ENCODE results near the gene UPK1A.
"Not testable (repeated sequence)": the region's sequence is repeated elsewhere in the genome, so short reads cannot be mapped to it uniquely, and the experiment has no call there.

Gene UPK1A

DNA sequence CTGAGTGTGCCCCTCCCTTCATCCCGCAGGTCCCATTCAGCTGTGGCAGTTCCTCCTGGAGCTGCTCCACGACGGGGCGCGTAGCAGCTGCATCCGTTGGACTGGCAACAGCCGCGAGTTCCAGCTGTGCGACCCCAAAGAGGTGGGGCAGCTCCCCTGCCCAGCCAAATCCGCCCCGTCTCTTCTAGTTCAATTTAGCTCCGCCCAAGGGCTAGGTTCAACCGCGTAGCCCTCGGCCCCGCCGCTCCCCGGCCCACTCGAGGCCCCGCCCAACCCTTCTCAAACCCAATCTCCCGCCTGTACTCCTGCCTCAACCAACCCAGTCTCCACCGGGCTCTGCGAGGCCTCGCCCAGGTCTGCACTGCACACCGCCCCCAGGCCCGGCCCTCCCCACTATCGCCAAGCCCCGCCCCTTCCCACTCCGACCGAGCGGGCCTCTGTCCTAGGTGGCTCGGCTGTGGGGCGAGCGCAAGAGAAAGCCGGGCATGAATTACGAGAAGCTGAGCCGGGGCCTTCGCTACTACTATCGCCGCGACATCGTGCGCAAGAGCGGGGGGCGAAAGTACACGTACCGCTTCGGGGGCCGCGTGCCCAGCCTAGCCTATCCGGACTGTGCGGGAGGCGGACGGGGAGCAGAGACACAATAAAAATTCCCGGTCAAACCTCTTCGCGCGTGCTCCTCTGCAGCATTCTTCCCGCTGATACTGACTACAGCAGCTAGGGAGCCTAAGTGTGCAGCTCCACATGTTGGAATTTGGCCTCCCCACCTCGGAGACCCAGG, 21.9 kb upstream of the UPK1A start:
- FAIRE-seq (no peak), DNase-seq (ENCODE audit: insufficient read length, low spot score) (no peak)

DNA sequence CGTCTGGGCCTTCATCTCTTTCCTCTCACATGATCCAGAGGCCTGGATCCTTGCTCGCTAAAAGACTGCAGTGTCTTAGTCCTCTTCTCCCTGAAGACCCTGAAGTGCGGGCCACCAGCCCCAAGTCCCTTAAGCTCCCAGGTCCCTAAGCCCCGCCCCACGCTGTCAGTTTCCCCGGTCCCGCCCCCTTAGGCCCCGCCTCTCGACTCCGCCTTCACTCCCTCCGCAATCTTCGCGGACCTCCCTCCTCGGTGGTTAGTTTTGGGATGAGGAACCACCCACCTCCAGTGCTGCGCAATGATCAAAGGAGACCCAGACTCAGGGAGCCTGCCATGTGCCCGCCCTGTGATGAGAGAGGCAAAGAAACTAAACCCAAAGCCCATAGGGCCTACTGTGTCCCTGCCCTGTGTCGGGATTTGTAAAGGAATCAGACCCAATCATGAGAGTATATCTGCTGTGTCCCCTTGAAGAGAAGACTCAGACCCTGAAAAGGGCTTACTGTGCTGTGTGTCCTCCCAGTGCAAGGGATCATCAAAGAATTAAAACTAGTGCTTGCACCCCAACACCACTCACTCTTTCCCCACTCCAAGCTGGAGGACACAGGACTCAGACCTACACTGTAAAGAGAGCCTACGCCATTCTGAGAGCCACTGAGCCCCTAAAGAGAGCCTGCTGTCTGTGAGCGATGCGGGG, 21.2 kb upstream of the UPK1A start:
- FAIRE-seq, result no peak
- DNase-seq (ENCODE audit: insufficient read length, low spot score), result no peak

DNA sequence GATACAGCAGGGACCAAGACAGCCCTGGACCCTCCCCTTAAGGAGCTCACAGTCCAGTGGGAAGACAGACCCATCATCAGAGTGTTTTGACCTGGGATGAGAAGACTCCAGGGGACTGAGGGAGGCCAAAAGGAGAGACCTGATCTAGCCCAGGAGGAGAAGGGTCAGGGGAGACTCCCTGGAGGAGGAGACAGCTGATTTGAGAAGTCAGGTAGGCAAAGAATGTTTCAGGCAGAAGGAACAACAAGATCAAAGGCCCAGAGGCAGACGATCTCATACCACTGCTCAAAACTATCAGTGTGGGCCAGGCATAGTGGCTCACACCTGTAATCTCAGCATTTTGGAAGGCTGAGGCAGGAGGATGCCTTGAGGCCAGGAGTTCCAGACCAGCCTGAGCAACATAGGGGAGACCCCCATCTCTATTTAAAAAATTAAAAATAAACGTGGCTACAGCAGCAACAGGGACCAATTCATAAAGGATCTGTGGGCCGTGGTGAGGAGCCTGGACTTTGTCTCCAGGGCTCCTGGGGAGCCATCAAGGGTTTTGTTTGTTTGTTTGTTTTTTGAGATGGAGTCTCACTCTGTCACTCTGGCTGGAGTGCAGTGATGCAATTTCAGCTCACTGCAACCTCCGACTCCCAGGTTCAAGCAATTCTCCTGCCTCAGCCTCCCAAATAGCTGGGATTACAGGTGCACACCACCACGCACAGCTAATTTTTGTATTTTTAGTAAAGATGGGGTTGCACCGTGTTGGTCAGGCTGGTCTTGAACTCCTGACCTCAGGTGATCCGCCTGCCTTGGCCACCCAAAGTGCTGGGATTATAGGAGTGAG, 20.4 kb upstream of the UPK1A start:
- FAIRE-seq (no peak), DNase-seq (ENCODE audit: insufficient read length, low spot score) (no peak)

DNA sequence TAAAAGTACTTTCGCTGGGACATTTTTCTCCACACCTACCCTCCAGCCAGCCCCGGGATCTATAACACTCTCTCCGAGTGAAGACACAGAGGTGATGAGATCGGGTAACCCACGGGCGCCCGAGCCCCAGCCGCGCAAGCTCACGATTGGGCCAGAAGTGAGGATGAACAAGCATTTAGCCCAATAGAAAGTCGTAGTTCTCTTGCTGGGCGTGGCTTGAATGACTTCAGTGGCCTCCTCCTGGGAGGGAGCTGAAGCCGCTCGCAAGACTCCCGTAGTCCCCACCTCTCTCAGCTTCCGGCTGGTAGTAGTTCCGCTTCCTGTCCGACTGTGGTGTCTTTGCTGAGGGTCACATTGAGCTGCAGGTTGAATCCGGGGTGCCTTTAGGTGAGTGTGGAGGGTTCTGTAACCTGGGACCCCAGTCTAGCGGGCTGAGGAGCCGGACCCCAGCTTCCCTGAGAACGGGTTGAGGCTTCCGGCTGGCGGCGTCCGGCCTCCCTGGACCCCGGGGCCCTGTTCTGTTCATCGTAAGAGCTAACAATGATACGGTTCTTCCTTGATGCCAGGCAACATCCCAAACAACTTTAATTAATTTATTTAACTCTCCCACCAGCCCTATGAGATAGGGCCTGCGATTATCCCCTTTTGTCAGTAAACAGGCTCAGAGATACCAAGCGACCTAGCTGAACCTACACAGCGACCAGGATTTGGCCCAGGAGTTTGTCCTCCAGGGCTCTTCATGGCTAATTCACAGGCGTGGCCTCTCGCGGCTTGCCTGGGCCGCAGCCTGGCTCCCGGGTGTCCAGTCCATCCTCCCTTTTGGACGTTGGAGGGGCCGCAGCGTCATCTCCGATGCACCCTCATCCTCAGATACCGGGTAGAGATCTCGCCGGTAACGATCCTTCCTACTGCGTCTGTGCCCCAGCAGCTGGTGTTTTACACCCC, 18.0 kb upstream of the UPK1A start, which contains the start of gene COX6B1:
Gene COX6B1, plus strand, starts transcription at position 307 of the 945 bp plus-strand sequence. CDS start 2,921 bp downstream, outside the sequence.
- peak; percentile 83 for FAIRE-seq
- DNase-seq (ENCODE audit: insufficient read length, low spot score), result peak; percentile 99

DNA sequence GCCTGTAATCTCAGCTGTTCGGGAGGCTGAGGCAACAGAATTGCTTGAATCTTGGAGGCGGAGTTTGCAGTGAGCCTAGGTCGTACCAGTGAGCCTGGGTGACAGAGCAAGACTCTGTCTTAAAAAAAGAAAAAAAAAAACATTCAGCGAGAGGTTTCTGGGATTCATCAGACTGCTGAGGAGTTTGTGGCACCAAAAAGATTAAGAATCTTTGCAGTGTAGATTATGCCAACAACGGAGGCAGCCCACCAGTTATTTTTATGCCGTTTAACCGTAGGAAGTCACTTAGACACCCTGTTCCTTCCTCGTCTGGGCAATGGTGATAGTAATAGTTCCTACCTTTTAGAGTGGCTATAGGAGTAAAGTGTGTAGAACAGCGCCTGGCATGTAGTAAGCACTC, 15.7 kb upstream of the UPK1A start:
- DNase-seq (ENCODE audit: insufficient read length, low spot score) (no peak), FAIRE-seq (no peak)

DNA sequence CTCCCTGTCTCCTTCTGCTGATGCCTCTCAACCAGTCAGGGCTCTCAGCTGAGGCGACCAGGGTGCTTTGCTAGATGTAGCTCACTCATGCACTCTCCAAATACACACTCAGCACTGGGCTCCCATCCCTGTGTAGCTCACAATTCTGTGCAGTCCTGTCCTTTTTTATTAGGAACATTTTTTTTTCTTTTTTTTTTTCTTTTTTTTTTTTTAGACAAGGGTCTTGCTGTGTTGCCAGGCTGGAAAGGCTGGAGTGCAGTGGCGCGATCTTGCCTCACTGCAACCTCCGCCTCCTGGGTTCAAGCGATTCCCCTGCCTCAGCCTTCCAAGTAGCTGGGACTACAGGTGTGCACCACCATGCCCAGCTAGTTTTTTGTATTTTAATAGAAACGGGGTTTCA, 11.5 kb upstream of the UPK1A start:
- not testable (repeated sequence) for DNase-seq (ENCODE audit: insufficient read length, low spot score); FAIRE-seq

DNA sequence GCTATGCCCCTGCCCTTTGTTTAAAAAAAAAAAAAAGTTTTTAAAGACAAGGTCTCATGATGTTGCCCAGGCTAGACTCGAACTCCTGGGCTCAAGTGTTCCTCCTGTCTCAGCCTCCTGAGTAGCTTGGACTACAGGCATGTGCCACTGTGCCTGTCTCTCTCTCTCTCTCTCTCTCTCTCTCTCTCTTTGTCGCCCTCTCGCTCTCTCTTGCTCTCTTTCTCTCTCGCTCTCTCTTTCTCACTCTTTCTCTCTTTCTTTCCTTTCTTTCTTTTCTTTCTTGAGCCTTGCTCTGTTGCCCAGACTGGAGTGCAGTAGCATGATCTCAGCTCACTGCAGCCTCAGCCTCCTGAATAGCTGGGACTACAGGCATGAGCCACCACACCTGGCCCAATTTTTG, 10.7 kb upstream of the UPK1A start:
- DNase-seq (ENCODE audit: insufficient read length, low spot score) (no peak), FAIRE-seq (no peak)

DNA sequence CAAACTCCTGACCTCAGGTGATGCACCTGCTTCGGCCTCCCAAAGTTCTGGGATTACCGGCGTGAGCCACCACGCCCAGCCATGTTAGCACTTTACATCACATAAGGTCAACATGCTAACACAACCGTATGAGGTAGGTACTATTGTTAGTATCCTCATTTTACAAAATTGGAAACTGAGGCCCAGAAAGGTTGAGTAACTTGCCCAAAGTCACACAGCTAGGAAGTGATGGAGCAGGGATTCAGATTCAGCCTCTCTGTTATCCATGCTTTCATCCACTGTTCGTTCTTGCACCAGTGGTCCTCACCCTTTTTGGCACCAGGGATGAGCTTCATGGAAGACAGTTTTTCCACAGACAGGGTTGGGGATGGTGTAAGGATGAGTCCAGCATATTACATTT, 9.6 kb upstream of the UPK1A start:
- FAIRE-seq, result no peak
- DNase-seq (ENCODE audit: insufficient read length, low spot score), result no peak

DNA sequence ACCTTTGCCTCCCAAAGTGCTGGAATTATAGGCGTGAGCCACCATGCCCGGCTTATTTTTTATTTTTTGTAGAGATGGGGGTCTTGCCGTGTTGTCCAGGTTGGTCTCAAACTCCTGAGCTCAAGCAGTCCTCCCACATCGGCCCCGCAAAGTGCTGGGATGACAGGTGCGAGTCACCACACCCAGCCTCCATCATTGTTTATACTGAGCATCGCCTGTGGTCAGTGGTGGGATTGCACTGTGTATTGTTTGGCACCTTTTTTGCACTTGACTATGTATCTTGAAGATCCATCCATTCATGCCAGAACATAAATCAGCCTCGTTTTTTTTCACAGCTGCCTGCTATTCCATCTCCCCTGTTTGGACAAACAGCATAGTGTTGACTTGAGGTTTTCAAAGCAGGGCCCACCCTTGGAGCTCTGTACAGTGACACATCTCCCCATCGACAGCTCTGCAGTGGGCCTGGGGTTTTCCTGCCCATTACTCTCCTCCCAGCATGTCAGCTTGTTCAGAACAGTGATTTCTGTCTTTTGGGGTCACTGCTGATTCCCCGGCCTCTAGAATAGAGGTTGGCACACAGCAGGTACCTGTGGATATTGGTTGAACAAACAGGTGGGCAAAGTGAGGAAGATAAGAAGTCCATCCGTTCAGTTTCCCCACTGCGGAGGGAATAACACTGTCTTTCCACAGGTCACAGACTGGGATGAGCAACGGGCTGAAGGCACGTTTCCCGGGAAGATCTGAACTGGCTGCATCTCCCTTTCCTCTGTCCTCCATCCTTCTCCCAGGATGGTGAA, 8.2 kb upstream of the UPK1A start:
- DNase-seq (ENCODE audit: insufficient read length, low spot score) (no peak), FAIRE-seq (no peak)

DNA sequence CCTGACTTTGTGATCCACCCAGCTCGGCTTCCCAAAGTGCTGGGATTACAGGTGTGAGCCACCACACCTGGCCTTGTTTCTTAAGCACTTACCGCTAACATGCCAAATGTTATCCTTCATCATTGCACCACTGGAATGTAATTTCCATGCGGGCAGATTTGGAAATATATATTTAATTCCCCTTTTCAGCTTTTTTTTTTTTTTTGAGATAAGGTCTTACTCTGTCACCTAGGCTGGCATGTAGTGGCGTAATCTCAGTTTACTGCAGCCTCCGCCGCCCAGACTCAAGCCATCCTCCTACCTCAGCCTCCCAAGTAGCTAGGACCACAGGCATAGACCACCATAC, 4.3 kb upstream of the UPK1A start:
- DNase-seq (ENCODE audit: insufficient read length, low spot score) (no peak), FAIRE-seq (no peak)

DNA sequence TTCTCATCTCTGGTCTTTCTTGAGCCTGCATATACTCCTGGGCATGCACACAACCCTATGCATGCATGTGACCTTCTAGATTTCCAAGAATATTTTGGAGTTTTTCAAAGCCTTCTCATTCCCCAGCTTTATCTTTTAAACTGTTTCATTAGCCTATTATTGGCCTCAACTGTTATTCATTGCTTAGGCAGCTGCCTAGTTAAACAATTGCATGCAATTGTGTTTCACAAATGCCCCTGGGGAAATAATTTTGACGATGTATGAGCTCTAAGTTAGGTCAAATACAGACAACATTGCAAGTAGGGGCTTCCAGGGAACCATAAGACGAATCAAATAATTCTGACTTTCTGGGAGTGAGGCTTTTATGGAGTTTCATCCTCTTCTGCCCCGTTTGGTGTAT, 2.3 kb upstream of the UPK1A start:
- FAIRE-seq (no peak), DNase-seq (ENCODE audit: insufficient read length, low spot score) (no peak)

DNA sequence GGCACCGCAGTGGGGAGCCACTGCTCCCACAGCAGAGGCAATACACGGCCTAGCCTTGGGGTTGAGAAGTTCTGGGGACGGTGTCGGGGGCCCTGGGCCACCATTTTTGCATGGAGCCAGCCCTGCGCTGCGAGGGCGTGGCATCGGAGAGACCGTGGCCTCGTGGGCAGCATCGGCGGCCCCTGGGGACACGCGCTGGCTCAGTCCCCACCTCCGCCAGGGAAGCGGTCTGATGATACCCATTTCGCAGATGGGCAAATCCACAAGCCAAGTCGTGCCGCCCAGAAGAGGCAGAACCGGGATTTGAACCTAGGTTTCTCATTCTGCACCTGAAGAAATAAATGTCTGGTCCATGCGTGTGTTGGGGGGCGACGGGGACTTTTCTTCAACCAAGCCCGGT, 1.2 kb upstream of the UPK1A start:
- no peak for DNase-seq (ENCODE audit: insufficient read length, low spot score)
- FAIRE-seq, result no peak

DNA sequence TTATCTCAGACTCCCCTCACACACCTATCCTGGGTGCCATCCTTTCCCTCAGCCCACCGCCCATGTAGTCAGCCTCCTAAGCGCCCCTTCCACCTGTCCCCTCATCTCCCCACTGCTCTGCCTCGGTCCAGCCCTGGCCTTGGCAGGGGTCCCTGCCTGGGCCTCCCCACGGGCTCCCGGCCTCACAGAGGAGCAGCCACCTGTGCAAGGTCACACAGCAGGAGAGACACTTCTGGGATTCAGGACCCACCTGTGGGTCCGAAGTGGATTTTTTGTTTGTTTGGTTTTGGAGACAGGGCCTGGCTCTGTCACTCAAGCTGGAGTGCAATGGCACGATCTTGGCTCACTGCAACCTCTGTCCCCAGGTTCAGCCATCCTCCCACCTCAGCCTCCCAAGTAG, 713 bp upstream of the UPK1A start:
- DNase-seq (ENCODE audit: insufficient read length, low spot score) (no peak), FAIRE-seq (no peak)

DNA sequence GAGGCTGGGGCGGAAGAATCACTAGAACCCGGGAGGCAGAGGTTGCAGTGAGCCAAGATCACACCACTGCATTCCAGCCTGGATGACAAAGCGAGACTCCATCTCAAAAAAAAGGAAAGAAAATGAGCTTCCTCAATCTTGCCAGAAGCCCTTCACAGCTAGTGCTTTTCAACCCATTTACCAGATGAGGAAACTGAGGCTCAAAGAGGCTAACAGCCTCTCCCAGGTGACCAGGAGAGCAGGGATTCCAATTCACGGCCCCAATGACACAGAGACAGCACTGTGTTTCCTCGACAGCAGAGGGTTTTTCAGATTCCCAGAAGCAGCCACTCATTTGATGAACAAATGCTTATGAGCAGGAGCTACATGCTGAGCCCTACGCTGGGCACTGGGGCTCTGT, 3.2 kb downstream of the UPK1A start:
- FAIRE-seq, result no peak
- no peak for DNase-seq (ENCODE audit: insufficient read length, low spot score)

DNA sequence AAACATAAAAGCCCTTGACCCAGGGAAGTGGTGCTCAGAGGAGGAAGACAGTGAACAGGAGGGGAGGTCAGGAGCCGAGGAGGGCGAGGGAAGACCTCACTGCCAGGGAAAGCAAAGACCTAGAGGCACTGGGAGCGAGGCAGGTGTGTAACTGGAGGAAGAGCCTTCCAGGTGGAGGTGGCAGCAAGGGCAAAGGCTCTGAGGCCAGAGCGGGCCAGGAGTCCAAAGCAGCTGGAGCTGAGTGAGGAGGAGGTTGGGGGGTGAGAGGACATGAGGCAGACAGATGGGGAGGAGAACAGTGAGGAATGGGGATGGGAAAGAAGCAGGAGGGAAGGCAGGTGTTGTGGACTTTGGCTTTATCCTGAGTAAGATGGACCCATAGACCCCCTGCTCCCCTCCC, 3.7 kb downstream of the UPK1A start:
- no peak for FAIRE-seq
- DNase-seq (ENCODE audit: insufficient read length, low spot score), result no peak

DNA sequence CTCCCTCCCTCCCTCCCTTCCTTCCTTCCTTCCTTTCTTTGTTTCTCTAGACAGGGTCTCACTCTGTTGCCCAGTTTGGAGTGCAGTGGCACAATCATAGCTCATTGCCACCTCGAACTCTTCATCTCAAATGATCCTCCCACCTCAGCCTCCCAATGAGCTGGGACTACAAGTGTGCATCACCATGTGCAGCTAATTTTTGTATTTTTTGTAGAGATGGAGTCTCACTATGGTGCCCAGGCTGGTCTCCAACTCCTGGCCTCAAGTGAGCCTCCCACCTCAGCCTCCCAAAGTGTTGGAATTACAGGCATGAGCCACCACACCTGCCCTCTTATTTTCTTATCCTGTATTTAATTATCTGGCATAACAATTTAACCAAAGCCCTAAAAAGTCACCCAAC, 4.4 kb downstream of the UPK1A start:
- FAIRE-seq (no peak), DNase-seq (ENCODE audit: insufficient read length, low spot score) (no peak)

DNA sequence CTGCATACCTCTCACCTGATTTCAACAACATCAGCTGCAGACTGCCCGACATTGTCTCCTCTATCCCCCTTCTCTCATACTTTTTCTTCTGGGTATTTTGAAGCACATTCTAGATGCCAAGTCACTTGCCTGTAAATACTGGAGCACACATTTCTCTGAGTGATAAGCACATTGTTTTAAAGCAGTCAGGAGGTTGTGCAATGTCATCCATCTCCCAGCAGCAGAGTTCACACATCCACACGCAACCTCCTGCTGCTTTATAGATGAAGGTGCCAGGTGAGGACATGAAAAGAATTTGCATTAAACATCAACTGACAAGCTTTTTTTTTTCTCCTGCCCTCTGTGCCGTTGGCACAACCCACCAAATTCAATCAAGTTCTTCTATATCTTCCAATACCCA, 5.5 kb downstream of the UPK1A start:
- FAIRE-seq (no peak), DNase-seq (ENCODE audit: insufficient read length, low spot score) (no peak)

DNA sequence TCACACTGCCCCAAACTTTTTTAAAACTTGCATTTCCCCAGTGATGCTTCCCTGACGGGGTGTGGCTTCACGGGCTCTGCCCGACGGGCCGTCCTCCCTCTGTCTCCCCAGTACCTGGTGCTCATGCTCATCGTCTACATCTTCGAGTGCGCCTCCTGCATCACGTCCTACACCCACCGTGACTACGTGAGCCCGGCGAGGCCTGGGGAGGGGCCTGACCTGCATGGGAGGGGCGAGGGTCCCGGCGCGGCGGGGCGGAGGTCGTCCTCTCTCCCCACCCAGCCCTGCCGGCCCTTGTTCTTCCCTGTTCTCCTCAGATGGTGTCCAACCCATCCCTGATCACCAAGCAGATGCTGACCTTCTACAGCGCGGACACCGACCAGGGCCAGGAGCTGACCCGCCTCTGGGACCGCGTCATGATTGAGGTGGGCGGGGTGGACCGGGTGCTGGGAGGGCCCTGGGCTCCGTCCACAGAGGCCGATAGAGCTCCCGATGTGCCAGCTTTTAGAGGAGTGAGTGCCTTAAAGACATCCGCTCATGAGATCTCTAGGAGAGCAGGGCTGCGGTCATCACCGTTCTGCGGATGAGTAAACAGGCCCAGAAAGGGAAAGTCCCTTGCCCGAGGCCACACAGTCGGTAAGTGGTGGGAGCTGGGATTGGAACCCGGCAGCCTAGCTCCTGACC, 6.9 kb downstream of the UPK1A start:
- FAIRE-seq, result peak; percentile 83
- peak; percentile 88 for DNase-seq (ENCODE audit: insufficient read length, low spot score)

DNA sequence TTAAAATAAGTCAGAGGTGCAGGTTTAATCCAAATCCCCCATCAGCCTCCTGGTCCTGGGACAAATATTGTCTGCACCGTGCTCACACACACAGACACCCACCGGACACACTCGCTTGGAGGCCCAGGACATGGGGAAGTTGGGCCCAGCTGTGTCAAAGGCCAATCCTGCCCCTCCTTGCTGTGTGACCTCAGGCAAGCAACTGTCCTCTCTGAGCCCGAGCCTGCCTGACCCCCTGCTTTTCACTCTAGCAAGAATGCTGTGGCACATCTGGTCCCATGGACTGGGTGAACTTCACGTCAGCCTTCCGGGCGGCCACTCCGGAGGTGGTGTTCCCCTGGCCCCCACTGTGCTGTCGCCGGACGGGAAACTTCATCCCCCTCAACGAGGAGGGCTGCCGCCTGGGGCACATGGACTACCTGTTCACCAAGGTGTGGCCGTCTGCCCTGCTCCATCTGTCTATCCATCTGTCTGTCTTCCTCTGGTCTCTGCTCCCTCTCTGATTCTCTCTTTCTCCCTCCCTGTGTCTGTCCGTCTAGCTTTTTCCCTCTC, 9.3 kb downstream of the UPK1A start:
- DNase-seq (ENCODE audit: insufficient read length, low spot score) (no peak), FAIRE-seq (no peak)
